Mucosa of descending colon (tissue), 3 donors: ENCODE measurements around the gene BLM. TPM values are rescaled to one million over a fixed set of nuclear protein-coding genes. Genes with fewer than 3 reads are reported as not detected.

Experiments used
- ATAC-seq: fragments of 200-7000 bp; cut with Tn5 transposase; one replicate; pipeline ENCODE4 v1.9.1; 2020; ENCODE audit warnings: mild to moderate bottlenecking, moderate library complexity
- DNase-seq, 3 donors: peaks; one replicate each; pipeline ENCODE4 v3.0.0-alpha.2; 2020
- H3K36me3 ChIP-seq: fragments of 200-600 bp; one replicate; pipeline ENCODE4 v1.8.0; 2021; ENCODE audit warnings: low read depth, mild to moderate bottlenecking
- H3K4me1 ChIP-seq: fragments of 200-600 bp; one replicate; pipeline ENCODE4 v1.8.0; 2021; ENCODE audit warnings: low read depth, mild to moderate bottlenecking
- H3K4me3 ChIP-seq: fragments of 200-600 bp; one replicate; pipeline ENCODE4 v1.8.0; 2021; ENCODE audit warnings: mild to moderate bottlenecking
- H3K9me3 ChIP-seq: fragments of 200-600 bp; one replicate; pipeline ENCODE4 v1.8.0; 2021; ENCODE audit warnings: mild to moderate bottlenecking
- intact Hi-C, 2 donors: fragments of 100-400 bp; cut with DNase I in 1 of 2; cut with micrococcal nuclease in 1 of 2; formaldehyde crosslinking; loops; one replicate each; pipeline versions ENCODE4 v1.11.0 to v1.11.1; 2022; cut with DNase I, micrococcal nuclease
- total RNA-seq, 3 donors: library from RNA; stranded (reverse); fragmentation: NEBNext Ultra II Directional in 2 of 3; extraction: Animal tissue kit (Norgen Biotek cat#: 25700) in 2 of 3; gene quantifications; one replicate each; pipeline versions ENCODE4 v1.2.1 to v1.2.4, GENCODE V29; 2021 to 2023
- TF ChIP-seq, protein P1 (sequence below): fragments of 200-600 bp; IDR thresholded peaks from one replicate; pipeline ENCODE4 v1.8.0; 2022; ENCODE audit warnings: antibody characterized with exemption, mild to moderate bottlenecking
- donor health status: DM: no; HTN: no; CAD: no; lungs with moderate emphysema.
- donor health status: DM: no; HTN: no; CAD: no.
- donor health status: DM: no; HTN: yes; CAD: no.

Gene BLM
- total RNA-seq, 3 donors from 2014 or later: 2.9 to 7.2 (median 4.1) TPM

- TF ChIP-seq, protein P1, sequence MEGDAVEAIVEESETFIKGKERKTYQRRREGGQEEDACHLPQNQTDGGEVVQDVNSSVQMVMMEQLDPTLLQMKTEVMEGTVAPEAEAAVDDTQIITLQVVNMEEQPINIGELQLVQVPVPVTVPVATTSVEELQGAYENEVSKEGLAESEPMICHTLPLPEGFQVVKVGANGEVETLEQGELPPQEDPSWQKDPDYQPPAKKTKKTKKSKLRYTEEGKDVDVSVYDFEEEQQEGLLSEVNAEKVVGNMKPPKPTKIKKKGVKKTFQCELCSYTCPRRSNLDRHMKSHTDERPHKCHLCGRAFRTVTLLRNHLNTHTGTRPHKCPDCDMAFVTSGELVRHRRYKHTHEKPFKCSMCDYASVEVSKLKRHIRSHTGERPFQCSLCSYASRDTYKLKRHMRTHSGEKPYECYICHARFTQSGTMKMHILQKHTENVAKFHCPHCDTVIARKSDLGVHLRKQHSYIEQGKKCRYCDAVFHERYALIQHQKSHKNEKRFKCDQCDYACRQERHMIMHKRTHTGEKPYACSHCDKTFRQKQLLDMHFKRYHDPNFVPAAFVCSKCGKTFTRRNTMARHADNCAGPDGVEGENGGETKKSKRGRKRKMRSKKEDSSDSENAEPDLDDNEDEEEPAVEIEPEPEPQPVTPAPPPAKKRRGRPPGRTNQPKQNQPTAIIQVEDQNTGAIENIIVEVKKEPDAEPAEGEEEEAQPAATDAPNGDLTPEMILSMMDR: no peak
- DNase-seq: no peak
- no peaks in the 10 kb centered on the region for H3K36me3 ChIP-seq
- intact Hi-C loops: no loop called here
- H3K9me3 ChIP-seq: no peaks in the 10 kb centered on the region
- ATAC-seq: no peak
- H3K4me3 ChIP-seq: no peak overlapping the region
- no peaks in the 10 kb centered on the region for H3K4me1 ChIP-seq
These were observed 57.8 kb downstream of the BLM start for GRCh38 chr15:90774731-90775514.

GRCh38 chr15:90780916-90781315 is 63.8 kb downstream of the BLM start:
- peak; percentile 53 for ATAC-seq
- no peaks in the 10 kb centered on the region for H3K9me3 ChIP-seq
- H3K4me1 ChIP-seq: peaks cover 2% of the 10 kb centered on the region
- no peaks in the 10 kb centered on the region for H3K36me3 ChIP-seq
- DNase-seq: no peak
- no peak overlapping the region for H3K4me3 ChIP-seq
- TF ChIP-seq, protein P1: no peak
- intact Hi-C loops: no loop called here

- TF ChIP-seq, protein P1: no peak
- intact Hi-C loops: no loop called here
- Histone ChIP-seq H3K4me3 (no peak overlapping the region), H3K9me3 (no peaks in the 10 kb centered on the region), H3K4me1 (peaks cover 2% of the 10 kb centered on the region), H3K36me3 (no peaks in the 10 kb centered on the region)
- no peak for DNase-seq
- no peak for ATAC-seq
These were observed 65.3 kb downstream of the BLM start for GRCh38 chr15:90782442-90782841.

GRCh38 chr15:90787881-90788280 is 70.7 kb downstream of the BLM start:
- intact Hi-C loops: no loop called here
- no peaks in the 10 kb centered on the region for H3K4me1 ChIP-seq
- TF ChIP-seq, protein P1: no peak
- no peak for ATAC-seq
- no peaks in the 10 kb centered on the region for H3K9me3 ChIP-seq
- no peak overlapping the region for H3K4me3 ChIP-seq
- no peak for DNase-seq
- no peaks in the 10 kb centered on the region for H3K36me3 ChIP-seq

- DNase-seq (no peak), ATAC-seq (no peak)
- Histone ChIP-seq H3K9me3 (no peaks in the 10 kb centered on the region), H3K4me1 (no peaks in the 10 kb centered on the region), H3K36me3 (no peaks in the 10 kb centered on the region), H3K4me3 (no peak overlapping the region)
- intact Hi-C loops: no loop called here
- TF ChIP-seq, protein P1: no peak
These were observed 72.3 kb downstream of the BLM start for GRCh38 chr15:90789462-90789861.
